Trophoblast cell (in vitro differentiated cells and primary cell): ENCODE measurements around the gene RASA3.
A peak's percentile ranks its signal among the peaks of the same experiment; 100 is the strongest.

Experiments used
- DNase-seq, 2 donors: peaks; one replicate each; pipeline ENCODE4 v3.0.0-alpha.2; 2016
- H2AFZ ChIP-seq: 2 replicates; pipeline ENCODE4 v1.6.1; 2013; ENCODE audit warnings: low read length, moderate library complexity, mild to moderate bottlenecking; ENCODE audit not compliant: insufficient read depth, poor library complexity
- H2AK5ac ChIP-seq: 2 replicates; pipeline ENCODE4 v1.6.1; 2013; ENCODE audit warnings: mild to moderate bottlenecking, low read length
- H2BK120ac ChIP-seq: 2 replicates; pipeline ENCODE4 v1.6.1; 2013; ENCODE audit warnings: low read length, mild to moderate bottlenecking, moderate library complexity; ENCODE audit not compliant: insufficient read depth, poor library complexity
- H2BK12ac ChIP-seq: 2 replicates; pipeline ENCODE4 v1.6.1; 2013; ENCODE audit warnings: mild to moderate bottlenecking, low read length, moderate library complexity
- H2BK5ac ChIP-seq: 2 replicates; pipeline ENCODE4 v1.6.1; 2013; ENCODE audit warnings: low read length, low read depth, moderate library complexity, mild to moderate bottlenecking; ENCODE audit not compliant: poor library complexity
- H3K14ac ChIP-seq: 2 replicates; pipeline ENCODE4 v1.6.1; 2013; ENCODE audit warnings: mild to moderate bottlenecking, low read length
- H3K18ac ChIP-seq: 2 replicates; pipeline ENCODE4 v1.6.1; 2013; ENCODE audit warnings: mild to moderate bottlenecking, low read length
- H3K23ac ChIP-seq: 2 replicates; pipeline ENCODE4 v1.6.1; 2013; ENCODE audit warnings: low read length
- H3K27ac ChIP-seq: 2 replicates; pipeline ENCODE4 v1.5.1; 2013; ENCODE audit warnings: low read depth, mild to moderate bottlenecking, inconsistent platforms, low read length, moderate library complexity
- H3K27me3 ChIP-seq: 2 replicates; pipeline ENCODE4 v1.6.1; 2013; ENCODE audit warnings: inconsistent platforms, mild to moderate bottlenecking, low read length, moderate library complexity; ENCODE audit not compliant: insufficient read depth
- H3K36me3 ChIP-seq, 2 experiments: 1 replicate in 1 of 2; 2 replicates in 1 of 2; pipeline ENCODE4 v1.6.1; 2013; ENCODE audit warnings: low read length in 2 of 2, mild to moderate bottlenecking in 2 of 2, moderate library complexity in 1 of 2; ENCODE audit not compliant: insufficient read depth in 2 of 2, control insufficient read depth in 1 of 2
- H3K4ac ChIP-seq: 2 replicates; pipeline ENCODE4 v1.6.1; 2013; ENCODE audit warnings: low read depth, mild to moderate bottlenecking, low read length, moderate library complexity
- H3K4me1 ChIP-seq, 2 experiments: 1 replicate in 1 of 2; 2 replicates in 1 of 2; pipeline ENCODE4 v1.6.1; 2013; ENCODE audit warnings: low read length in 2 of 2, mild to moderate bottlenecking in 2 of 2, moderate library complexity in 1 of 2; ENCODE audit not compliant: insufficient read depth in 2 of 2, control insufficient read depth in 1 of 2
- H3K4me2 ChIP-seq: 2 replicates; pipeline ENCODE4 v1.6.1; 2013; ENCODE audit warnings: inconsistent platforms, mild to moderate bottlenecking, low read length, moderate library complexity
- H3K4me3 ChIP-seq: 2 replicates; pipeline ENCODE4 v1.5.1; 2013; ENCODE audit warnings: mild to moderate bottlenecking, low read depth, low read length, inconsistent platforms
- H3K79me1 ChIP-seq: one replicate; pipeline ENCODE4 v1.6.1; 2013; ENCODE audit warnings: low read length
- H3K79me2 ChIP-seq: 2 replicates; pipeline ENCODE4 v1.6.1; 2013; ENCODE audit warnings: low read length, mild to moderate bottlenecking; ENCODE audit not compliant: control insufficient read depth, insufficient read depth, poor library complexity
- H3K9ac ChIP-seq: 2 replicates; pipeline ENCODE4 v1.6.1; 2013; ENCODE audit warnings: mild to moderate bottlenecking, low read length
- H3K9me3 ChIP-seq: 2 replicates; pipeline ENCODE4 v1.6.1; 2013; ENCODE audit warnings: low read depth, mild to moderate bottlenecking, control low read depth, inconsistent platforms, low read length; ENCODE audit not compliant: insufficient read depth
- H4K12ac ChIP-seq: 2 replicates; pipeline ENCODE4 v1.6.1; 2013; ENCODE audit warnings: low read depth, mild to moderate bottlenecking, low read length, moderate library complexity
- H4K8ac ChIP-seq: 2 replicates; pipeline ENCODE4 v1.6.1; 2013; ENCODE audit warnings: low read depth, mild to moderate bottlenecking, low read length, moderate library complexity
- H4K91ac ChIP-seq: one replicate; pipeline ENCODE4 v1.6.1; 2013; ENCODE audit warnings: low read depth, mild to moderate bottlenecking, low read length, moderate library complexity
- WGBS: extraction: QIAGEN DNeasy Blood & Tissue Kit; methylation state at CpG from one replicate; pipeline ENCODE4 v1.1.7; 2013; ENCODE audit warnings: missing lambda C conversion rate; ENCODE audit not compliant: insufficient read length, insufficient coverage; ENCODE audit errors: extremely low coverage; 5-methylcytosine and 5-hydroxymethylcytosine counted together

Gene RASA3

GRCh38 chr13:114096811-114097211 is 35.6 kb downstream of the RASA3 start:
- Histone ChIP-seq H4K91ac (no peak overlapping the region), H2AFZ (no peak overlapping the region), H4K8ac (no peak overlapping the region), H3K27ac (no peak overlapping the region), H2BK120ac (no peak overlapping the region), H3K9me3 (no peaks in the 10 kb centered on the region), H3K9ac (no peak overlapping the region), H3K14ac (no peak overlapping the region), H3K4me3 (no peak overlapping the region), H2AK5ac (no peak overlapping the region), H3K23ac (no peak overlapping the region), H3K79me2 (no peaks in the 10 kb centered on the region), H4K12ac (no peak overlapping the region), H3K4ac (no peak overlapping the region), H3K4me1 (peaks cover 23 to 24% of the 10 kb centered on the region in 2 experiments), H2BK12ac (no peak overlapping the region), H3K18ac (peak overlapping the region; percentile 53), H3K4me2 (no peak overlapping the region), H2BK5ac (no peak overlapping the region), H3K79me1 (peaks cover 17% of the 10 kb centered on the region), H3K27me3 (no peaks in the 10 kb centered on the region), H3K36me3 (no peaks in the 10 kb centered on the region)
- WGBS = no CpG with 5 or more reads among the region's 18 CpGs
- no peak for DNase-seq

GRCh38 chr13:114096031-114096485 is 36.4 kb downstream of the RASA3 start:
- Histone ChIP-seq H4K8ac (no peak overlapping the region), H2AK5ac (no peak overlapping the region), H3K23ac (no peak overlapping the region), H3K9me3 (no peaks in the 10 kb centered on the region), H2BK5ac (no peak overlapping the region), H3K36me3 (no peaks in the 10 kb centered on the region), H3K4me1 (peaks cover 23 to 24% of the 10 kb centered on the region in 2 experiments), H3K9ac (no peak overlapping the region), H2BK120ac (no peak overlapping the region), H3K27me3 (no peaks in the 10 kb centered on the region), H2AFZ (no peak overlapping the region), H4K91ac (no peak overlapping the region), H3K4me3 (no peak overlapping the region), H3K79me1 (peaks cover 16% of the 10 kb centered on the region), H3K4ac (no peak overlapping the region), H3K27ac (no peak overlapping the region), H3K14ac (no peak overlapping the region), H4K12ac (no peak overlapping the region), H3K18ac (peak overlapping the region; percentile 64), H3K79me2 (no peaks in the 10 kb centered on the region), H3K4me2 (no peak overlapping the region), H2BK12ac (no peak overlapping the region)
- DNase-seq = no peak
- no CpG with 5 or more reads among the region's 24 CpGs for WGBS

- no peak overlapping the region for H2BK12ac ChIP-seq
- no peak overlapping the region for H3K4me3 ChIP-seq
- no peaks in the 10 kb centered on the region for H3K79me2 ChIP-seq
- no peaks in the 10 kb centered on the region for H3K27me3 ChIP-seq
- peaks cover 16% of the 10 kb centered on the region for H3K79me1 ChIP-seq
- peaks cover under 1% of the 10 kb centered on the region for H3K9me3 ChIP-seq
- no peak overlapping the region for H3K27ac ChIP-seq
- H3K14ac ChIP-seq = no peak overlapping the region
- DNase-seq = no peak
- no peak overlapping the region for H3K9ac ChIP-seq
- H2BK5ac ChIP-seq = no peak overlapping the region
- H2BK120ac ChIP-seq = no peak overlapping the region
- H2AK5ac ChIP-seq = no peak overlapping the region
- H3K23ac ChIP-seq = no peak overlapping the region
- H3K36me3 ChIP-seq = peaks cover 0 to under 1% of the 10 kb centered on the region in 2 experiments
- no CpG with 5 or more reads among the region's 4 CpGs for WGBS
- H4K8ac ChIP-seq = no peak overlapping the region
- H2AFZ ChIP-seq = no peak overlapping the region
- no peak overlapping the region for H4K12ac ChIP-seq
- H4K91ac ChIP-seq = no peak overlapping the region
- no peak overlapping the region for H3K4me2 ChIP-seq
- H3K4ac ChIP-seq = no peak overlapping the region
- H3K18ac ChIP-seq = no peak overlapping the region
- peaks cover 23% of the 10 kb centered on the region in 2 experiments for H3K4me1 ChIP-seq
These were observed 36.9 kb downstream of the RASA3 start for GRCh38 chr13:114095486-114095885.

GRCh38 chr13:114093118-114093517 is 39.3 kb downstream of the RASA3 start:
- no peak overlapping the region for H3K4me3 ChIP-seq
- H2AFZ ChIP-seq = no peak overlapping the region
- H2AK5ac ChIP-seq = no peak overlapping the region
- no peak overlapping the region for H4K12ac ChIP-seq
- no peak overlapping the region for H2BK12ac ChIP-seq
- H2BK5ac ChIP-seq = no peak overlapping the region
- H3K27me3 ChIP-seq = no peaks in the 10 kb centered on the region
- peaks cover 10 to 14% of the 10 kb centered on the region in 2 experiments for H3K4me1 ChIP-seq
- H3K4me2 ChIP-seq = no peak overlapping the region
- H4K91ac ChIP-seq = no peak overlapping the region
- H3K9me3 ChIP-seq = peaks cover 4% of the 10 kb centered on the region
- H3K79me2 ChIP-seq = no peaks in the 10 kb centered on the region
- H3K4ac ChIP-seq = no peak overlapping the region
- H3K18ac ChIP-seq = no peak overlapping the region
- H3K14ac ChIP-seq = no peak overlapping the region
- H4K8ac ChIP-seq = no peak overlapping the region
- no peak overlapping the region for H3K9ac ChIP-seq
- H3K27ac ChIP-seq = no peak overlapping the region
- H2BK120ac ChIP-seq = no peak overlapping the region
- H3K79me1 ChIP-seq = peaks cover 6% of the 10 kb centered on the region
- no peak overlapping the region for H3K23ac ChIP-seq
- no peak for DNase-seq
- H3K36me3 ChIP-seq = peaks cover 0 to 2% of the 10 kb centered on the region in 2 experiments
